T-helper 1 cell treated with Interleukin-12 subunit alpha and Interleukin-12 subunit beta and Interleukin-4 antibody, amounts not matched to agents 30 μg/mL and 1 μg/mL, for 36 hours (primary cell): ENCODE measurements around the gene CYP1A2.
"Not testable (repeated sequence)": the region's sequence is repeated elsewhere in the genome, so short reads cannot be mapped to it uniquely, and the experiment has no call there.

Source experiments
- H3K27ac Mint-ChIP-seq: one replicate; pipeline ENCODE4 v1.8.0; 2021; ENCODE audit warnings: mild to moderate bottlenecking, mixed read lengths
- H3K27me3 Mint-ChIP-seq: one replicate; pipeline ENCODE4 v1.8.0; 2021; ENCODE audit warnings: low read depth, mixed read lengths
- H3K36me3 Mint-ChIP-seq: one replicate; pipeline ENCODE4 v1.8.0; 2021; ENCODE audit warnings: low read depth, mixed read lengths
- H3K4me1 Mint-ChIP-seq: one replicate; pipeline ENCODE4 v1.8.0; 2021; ENCODE audit warnings: low read depth, mixed read lengths
- H3K4me3 Mint-ChIP-seq: one replicate; pipeline ENCODE4 v1.8.0; 2021; ENCODE audit warnings: mild to moderate bottlenecking, moderate library complexity, mixed read lengths
- H3K9me3 Mint-ChIP-seq: one replicate; pipeline ENCODE4 v1.8.0; 2021; ENCODE audit warnings: mixed read lengths

CYP1A2 gene

DNA sequence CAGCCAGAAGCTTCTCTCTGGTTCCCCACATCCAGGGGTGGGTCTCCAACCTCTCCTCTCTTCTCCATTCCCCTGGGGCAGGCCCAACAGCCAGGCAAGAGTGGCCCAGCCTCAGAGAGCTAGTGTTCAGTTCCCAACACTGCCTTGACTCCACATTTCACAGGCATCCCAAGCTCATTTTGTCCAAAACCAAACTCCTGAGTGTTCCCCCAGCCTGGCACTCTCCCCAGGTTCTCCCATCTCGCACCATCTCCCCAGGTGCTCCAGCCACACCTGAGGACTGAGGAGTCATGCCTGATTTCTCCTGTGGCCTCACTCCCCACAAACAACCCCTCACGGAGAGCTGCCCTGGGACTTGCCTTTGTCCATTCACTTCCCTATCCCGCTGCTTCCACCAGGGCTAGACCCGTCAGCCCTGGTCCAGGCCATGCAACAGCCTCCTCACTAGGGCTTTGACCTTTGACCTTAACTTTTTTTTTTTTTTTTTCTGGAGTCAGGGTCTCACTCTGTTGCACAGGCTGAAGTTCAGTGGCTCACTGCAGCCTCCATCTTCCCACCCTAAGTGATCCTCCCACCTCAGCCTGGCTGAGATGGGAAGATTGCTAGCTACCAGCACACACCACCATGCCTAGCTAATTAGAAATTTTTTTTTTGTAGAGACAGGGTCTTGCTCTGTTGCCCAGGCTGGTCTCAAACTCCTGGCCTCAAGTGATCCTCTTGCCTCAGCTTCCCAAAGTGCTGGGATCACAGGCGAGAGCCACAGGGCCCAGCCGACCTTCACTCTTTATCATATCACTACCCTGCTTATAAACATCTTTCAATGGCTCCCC, 29.3 kb downstream of the CYP1A2 start:
- Mint-ChIP-seq H3K9me3 (no peaks in the 10 kb centered on the region), H3K27ac (peak overlapping the region; percentile 98), H3K4me3 (peak overlapping the region; percentile 100), H3K4me1 (peaks cover 74% of the 10 kb centered on the region), H3K27me3 (no peaks in the 10 kb centered on the region), H3K36me3 (peaks cover 22% of the 10 kb centered on the region)

DNA sequence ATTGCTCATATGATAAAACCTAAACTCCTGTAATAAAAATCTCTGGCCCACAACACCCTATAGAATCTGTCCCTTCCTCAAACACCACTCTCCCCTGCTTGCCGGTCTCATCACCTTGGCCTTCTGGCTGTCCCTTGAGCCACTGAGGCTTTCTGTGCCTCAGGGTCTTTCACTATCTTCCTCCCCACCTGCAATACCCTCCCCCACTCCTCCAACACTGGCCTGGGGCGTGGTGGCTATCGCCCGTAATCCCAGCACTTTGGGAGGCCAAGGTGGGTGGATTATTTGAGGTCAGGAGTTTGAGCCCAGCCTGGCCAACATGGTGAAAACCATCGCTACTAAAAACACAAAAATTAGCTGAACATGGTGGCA, 29.9 kb downstream of the CYP1A2 start:
- Mint-ChIP-seq H3K36me3 (peaks cover 28% of the 10 kb centered on the region), H3K4me1 (peaks cover 70% of the 10 kb centered on the region), H3K27me3 (no peaks in the 10 kb centered on the region), H3K9me3 (no peaks in the 10 kb centered on the region), H3K27ac (peak overlapping the region; percentile 98), H3K4me3 (peak overlapping the region; percentile 100)

DNA sequence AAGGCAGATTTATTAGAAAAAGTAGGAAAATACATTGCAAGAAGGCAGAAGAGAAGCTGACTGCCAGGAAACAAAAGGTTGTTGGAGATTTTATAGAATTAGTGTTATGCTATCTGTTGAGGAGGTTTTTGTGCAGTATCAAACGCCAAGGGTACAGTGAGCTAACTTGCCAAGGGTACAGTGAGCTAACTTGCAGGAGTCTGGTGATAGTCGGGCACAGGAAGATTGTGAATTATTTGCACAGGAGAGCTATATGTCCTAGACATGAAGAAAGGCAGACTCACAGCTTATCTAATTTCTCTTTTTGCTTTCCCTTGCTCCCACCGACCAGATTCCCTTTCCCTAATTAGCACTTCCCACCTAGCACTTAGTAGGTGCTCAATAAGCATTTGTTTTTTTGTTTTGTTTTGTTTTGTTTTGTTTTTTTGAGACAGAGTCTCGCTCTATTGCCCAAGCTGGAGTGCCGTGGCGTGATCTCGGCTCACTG, 30.6 kb downstream of the CYP1A2 start:
- peak overlapping the region; percentile 98 for H3K27ac Mint-ChIP-seq
- H3K9me3 Mint-ChIP-seq: no peaks in the 10 kb centered on the region
- H3K4me1 Mint-ChIP-seq: peaks cover 64% of the 10 kb centered on the region
- peak overlapping the region; percentile 100 for H3K4me3 Mint-ChIP-seq
- peaks cover 31% of the 10 kb centered on the region for H3K36me3 Mint-ChIP-seq
- H3K27me3 Mint-ChIP-seq: no peaks in the 10 kb centered on the region

DNA sequence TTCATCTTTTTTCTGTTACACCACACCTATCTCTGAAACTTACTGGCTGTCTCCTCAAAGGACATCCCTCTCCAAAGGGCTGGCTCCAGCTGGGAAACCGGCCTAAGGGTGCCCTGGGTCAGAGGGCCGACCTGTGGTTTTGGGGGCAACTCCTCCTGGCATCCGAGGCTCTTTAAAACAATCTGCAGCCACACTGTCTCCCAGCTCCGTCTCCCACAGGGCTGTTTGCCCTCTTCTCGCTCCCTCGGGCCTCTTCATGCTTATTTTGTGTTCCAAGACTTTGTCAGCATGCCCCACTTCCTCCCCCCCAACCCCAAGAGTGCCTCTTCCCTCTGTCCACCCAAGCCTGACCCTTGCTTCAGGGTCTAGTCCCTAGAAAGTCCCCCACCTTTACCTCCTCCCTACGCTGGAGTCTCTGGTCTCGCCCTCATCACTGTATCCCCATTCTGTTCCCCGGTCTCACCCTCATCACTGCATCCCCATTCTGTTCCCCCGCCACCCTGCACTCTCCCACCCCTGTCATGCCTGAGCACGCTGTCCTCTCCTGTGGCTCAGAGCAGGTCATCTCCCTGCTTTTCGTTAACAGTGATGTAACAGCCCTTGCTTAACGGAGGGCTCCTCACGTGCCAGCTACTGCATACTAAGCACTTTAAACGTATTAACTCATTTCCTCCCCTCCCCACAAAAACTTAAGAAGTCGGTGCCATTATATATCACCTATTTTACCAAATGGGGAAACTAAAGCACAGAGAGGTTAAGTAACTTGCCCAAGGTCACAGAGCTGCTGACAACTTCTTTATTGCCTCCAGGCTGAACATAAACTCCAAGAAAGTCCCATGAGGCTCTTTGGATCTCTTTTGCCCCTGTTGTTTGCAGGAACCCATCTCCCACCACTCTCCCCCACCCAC, 32.1 kb downstream of the CYP1A2 start:
- Mint-ChIP-seq H3K4me3 (peak overlapping the region; percentile 100), H3K27me3 (no peaks in the 10 kb centered on the region), H3K9me3 (no peaks in the 10 kb centered on the region), H3K4me1 (peaks cover 60% of the 10 kb centered on the region), H3K36me3 (peaks cover 43% of the 10 kb centered on the region), H3K27ac (peak overlapping the region; percentile 98)

DNA sequence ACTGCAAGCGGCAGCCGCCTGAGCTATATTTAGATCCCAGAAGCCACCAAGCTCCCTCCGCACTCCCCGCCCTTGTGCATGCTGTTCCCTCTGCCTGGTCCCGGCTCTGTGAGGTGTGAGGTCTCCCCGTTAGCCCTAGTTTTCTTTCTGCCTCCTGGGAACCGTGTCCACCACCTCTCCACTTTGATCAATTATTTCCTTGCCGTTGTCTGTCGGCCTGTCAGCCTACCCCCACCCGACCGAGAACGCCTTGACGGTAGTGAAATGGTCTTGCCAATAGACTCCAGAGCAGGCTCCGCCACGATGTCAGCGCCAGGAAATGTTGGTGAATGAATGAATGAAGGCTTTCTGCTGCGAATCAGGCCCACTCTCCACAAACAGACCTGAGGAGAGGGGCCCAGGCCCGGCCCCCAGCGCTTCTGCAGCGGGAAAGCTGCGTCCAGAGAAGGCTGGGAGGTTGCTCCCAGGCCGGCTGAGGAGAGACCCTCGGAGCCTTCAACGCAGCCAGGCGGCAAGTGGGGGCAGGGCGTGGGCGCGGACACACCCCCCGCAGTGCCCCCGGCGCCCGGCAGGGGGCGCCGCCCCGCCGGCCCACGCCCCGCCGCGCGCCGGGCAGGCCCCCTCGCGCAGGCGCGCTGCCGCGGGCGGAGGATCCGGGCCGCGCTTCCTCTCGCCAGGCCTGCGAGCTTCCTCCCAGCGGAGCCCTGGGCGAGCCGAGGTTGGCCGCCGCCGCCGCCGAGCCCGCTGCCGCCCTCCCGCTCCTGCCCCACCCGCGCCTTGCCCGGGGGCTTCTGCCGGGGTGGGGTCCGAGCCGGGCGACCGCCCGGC, 33.0 kb downstream of the CYP1A2 start, which contains the start of gene CSK:
TSS of gene CSK (plus strand) at position 650 of the 828 bp plus-strand sequence. CDS start 16,218 bp downstream, outside the sequence.
- H3K27me3 Mint-ChIP-seq: no peaks in the 10 kb centered on the region
- H3K27ac Mint-ChIP-seq: peak within 1 kb of the TSS; percentile 98
- H3K36me3 Mint-ChIP-seq: peaks cover 46% of the 10 kb centered on the region
- H3K4me1 Mint-ChIP-seq: peaks cover 58% of the 10 kb centered on the region
- H3K9me3 Mint-ChIP-seq: no peaks in the 10 kb centered on the region
- H3K4me3 Mint-ChIP-seq: peak within 1 kb of the TSS; percentile 100

DNA sequence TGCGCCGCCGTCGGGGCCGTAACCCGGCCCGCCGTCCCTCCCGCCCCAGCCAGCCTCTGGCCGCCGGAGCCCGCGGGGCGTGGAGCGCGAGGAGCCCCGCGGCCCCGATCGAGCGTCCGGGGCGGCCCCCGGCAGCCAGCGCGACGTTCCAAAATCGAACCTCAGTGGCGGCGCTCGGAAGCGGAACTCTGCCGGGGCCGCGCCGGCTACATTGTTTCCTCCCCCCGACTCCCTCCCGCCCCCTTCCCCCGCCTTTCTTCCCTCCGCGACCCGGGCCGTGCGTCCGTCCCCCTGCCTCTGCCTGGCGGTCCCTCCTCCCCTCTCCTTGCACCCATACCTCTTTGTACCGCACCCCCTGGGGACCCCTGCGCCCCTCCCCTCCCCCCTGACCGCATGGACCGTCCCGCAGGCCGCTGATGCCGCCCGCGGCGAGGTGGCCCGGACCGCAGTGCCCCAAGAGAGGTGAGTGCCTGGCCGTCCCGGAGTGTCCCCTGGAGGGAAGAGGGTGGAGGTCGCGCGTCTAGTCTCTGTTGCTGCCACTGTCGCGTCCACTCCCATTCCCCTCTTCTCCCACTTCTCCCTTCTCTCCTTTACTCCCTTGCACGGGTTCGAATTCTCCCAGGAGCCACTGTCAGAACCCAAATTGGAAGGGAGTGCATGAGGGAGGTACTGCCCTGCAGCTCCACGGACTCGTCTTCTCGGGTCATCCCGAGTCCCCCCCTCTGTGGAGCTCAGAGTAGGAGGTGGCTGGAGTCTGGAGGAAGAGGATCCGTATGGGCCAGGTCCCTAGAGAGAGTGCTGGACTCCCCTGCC, 33.8 kb downstream of the CYP1A2 start:
- peak overlapping the region; percentile 93 for H3K4me3 Mint-ChIP-seq
- peaks cover 55% of the 10 kb centered on the region for H3K4me1 Mint-ChIP-seq
- H3K36me3 Mint-ChIP-seq: peaks cover 45% of the 10 kb centered on the region
- H3K9me3 Mint-ChIP-seq: no peaks in the 10 kb centered on the region
- H3K27ac Mint-ChIP-seq: peak overlapping the region; percentile 88
- H3K27me3 Mint-ChIP-seq: no peaks in the 10 kb centered on the region

DNA sequence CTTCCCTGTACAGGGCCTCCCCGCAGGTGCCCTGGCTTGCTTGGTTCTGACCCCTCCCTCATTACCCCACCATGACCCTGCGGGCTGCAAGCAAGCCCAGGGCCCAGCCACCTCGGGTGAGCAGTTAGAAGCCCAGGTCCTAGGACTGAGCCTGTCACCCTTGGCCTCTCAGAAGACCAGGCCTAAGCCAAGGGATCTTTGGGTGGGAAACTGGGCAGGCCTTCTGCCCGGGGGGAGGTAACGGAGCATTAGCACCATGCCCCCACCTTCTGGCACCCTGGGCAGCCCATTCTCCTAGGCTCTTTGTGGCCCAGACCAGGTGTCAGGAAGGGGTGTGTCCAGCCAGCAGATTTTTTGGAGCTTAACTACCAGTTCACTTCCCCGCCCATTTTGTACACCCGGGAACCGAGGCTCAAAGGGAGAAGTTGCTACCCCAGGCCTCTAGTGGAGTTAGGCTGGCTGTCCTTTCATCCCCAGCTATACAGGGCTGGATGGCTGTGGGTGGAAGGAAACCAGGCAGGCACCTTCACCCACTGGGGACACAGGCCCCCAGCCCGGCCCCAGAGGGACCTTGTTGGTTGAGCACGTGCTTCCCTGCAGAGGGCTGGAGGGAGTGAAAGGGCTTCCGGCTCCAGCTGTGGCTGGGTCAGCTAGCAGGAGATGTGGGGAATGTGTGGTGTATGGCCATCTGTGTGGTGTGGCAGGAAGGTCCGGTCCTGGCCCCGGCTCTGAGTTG, 34.6 kb downstream of the CYP1A2 start:
- no peaks in the 10 kb centered on the region for H3K27me3 Mint-ChIP-seq
- H3K9me3 Mint-ChIP-seq: no peaks in the 10 kb centered on the region
- peaks cover 55% of the 10 kb centered on the region for H3K4me1 Mint-ChIP-seq

DNA sequence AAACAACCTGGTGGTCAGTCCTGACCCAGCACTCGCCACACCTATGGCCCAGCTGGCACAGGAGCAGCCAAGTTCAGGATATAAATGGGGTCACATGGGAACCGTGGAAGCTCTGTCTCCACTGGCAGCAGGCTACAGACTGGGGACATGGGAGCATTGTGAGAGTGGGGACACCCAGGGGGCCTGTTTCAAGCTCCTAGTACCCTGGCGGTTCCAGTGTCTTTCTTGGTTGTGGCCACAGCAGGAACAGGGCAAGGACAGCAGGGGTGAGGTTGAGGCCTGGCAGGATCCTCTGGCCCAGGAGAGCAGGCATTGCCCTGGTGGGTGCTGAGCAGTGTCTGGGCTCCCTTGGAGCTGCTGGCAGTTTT, 35.1 kb downstream of the CYP1A2 start:
- Mint-ChIP-seq H3K27ac (peak overlapping the region; percentile 88), H3K27me3 (no peaks in the 10 kb centered on the region)

More for the DNA sequence above, 34.6 kb downstream of the CYP1A2 start:
- peaks cover 50% of the 10 kb centered on the region for H3K36me3 Mint-ChIP-seq
- peak overlapping the region; percentile 93 for H3K4me3 Mint-ChIP-seq
- H3K27ac Mint-ChIP-seq: peak overlapping the region; percentile 88

DNA sequence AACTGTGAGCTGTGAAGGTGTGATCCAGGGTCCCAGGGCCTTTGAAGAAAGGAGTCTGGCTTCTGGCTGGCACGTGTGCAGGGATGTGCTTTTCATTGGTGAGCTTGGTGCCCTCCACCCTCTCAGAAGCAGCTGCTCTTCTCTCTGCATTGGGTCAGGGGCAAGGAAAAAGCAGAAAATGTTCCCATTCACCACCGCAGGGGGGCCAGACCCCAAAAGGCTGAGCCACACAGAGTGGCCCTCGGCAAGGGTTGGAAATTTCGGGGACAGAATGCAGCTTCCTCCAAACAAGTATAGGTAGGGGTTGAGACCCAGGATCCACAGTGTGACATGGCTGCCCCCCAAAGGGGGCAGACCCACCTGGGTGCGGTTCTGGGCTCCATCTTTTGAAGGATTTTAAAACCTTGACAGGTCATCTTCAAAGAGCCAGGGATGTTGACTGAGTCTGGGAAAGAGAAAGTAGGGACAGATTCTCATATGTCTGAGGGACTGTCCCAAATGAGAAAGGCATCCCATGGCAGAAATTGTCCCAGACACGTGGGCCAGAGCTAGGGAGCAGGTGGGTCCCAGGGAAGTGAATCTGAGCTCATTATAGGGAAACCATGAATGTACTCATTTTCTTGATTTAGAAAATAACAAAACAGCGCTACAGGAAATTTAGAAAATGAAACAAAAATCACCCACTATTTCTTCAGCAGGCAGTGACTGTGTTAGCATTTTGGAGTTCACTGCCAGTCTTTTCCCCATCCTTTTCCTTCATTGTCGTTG, 36.0 kb downstream of the CYP1A2 start:
- Mint-ChIP-seq H3K9me3 (no peaks in the 10 kb centered on the region), H3K36me3 (peaks cover 58% of the 10 kb centered on the region), H3K4me3 (peak overlapping the region; percentile 93), H3K4me1 (peaks cover 52% of the 10 kb centered on the region), H3K27ac (peak overlapping the region; percentile 99), H3K27me3 (no peaks in the 10 kb centered on the region)

More for the DNA sequence above, 35.1 kb downstream of the CYP1A2 start:
- Mint-ChIP-seq H3K36me3 (peaks cover 52% of the 10 kb centered on the region), H3K4me3 (peak overlapping the region; percentile 93), H3K9me3 (no peaks in the 10 kb centered on the region), H3K4me1 (peaks cover 53% of the 10 kb centered on the region)

DNA sequence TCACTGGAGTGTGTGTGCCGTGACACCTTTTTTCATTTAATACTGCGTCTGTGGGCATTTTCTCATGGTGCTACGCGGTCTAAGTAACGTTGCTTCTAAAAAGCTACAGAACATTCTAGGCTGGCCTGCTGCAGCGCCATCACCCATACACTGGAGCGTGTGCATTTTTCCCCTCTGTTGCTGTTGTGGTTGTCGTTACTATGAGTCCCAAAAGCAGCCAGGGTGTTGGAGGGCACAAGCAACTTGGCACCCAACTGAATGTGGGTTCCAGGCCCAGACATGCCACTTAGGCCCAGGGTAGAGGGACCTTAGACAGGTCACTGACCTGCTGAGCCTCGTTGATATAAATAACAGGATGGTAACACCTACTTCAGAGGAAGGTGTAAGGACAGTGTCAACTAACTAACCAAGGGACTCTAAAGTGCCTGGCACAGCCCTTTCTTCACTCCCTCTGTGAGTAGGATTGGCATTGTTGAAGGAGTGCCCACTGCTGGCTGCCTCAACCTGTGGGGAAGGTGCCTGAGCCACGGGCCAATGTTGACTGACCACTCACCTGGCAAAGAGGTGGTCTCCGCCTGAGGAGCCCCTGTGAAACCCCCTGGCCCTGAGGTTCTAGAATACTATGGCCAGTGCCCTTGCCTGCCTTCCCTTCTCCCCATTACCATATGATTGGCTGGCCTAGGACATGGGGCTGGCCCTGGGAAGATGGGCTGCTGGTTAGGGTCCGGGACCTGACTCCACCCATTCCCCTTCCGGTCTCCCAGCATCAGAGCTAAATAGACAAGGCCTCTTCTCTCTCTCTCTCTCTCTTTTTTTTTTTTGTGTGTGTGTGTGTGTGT, 36.8 kb downstream of the CYP1A2 start:
- H3K27me3 Mint-ChIP-seq: no peaks in the 10 kb centered on the region
- H3K9me3 Mint-ChIP-seq: no peaks in the 10 kb centered on the region
- peak overlapping the region; percentile 93 for H3K4me3 Mint-ChIP-seq
- peaks cover 48% of the 10 kb centered on the region for H3K4me1 Mint-ChIP-seq
- H3K36me3 Mint-ChIP-seq: peaks cover 63% of the 10 kb centered on the region
- peak overlapping the region; percentile 99 for H3K27ac Mint-ChIP-seq

DNA sequence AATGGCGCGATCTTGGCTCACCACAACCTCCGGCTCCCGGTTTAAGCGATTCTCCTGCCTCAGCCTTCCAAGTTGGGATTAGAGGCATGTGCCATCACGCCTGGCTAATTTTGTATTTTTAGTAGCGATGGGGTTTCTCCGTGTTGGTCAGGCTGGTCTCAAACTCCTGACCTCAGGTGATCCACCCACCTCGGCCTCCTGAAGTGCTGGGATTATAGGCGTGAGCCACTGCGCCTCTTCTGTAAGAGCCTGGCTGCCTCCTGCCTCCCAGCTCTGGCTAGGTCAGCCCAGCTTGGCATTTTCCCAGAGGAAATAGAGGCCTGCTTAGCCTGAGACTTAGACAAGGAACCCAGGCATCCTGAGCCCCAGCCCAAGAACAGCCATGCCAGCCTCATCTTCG, 37.4 kb downstream of the CYP1A2 start:
- H3K27me3 Mint-ChIP-seq, H3K9me3 Mint-ChIP-seq: not testable (repeated sequence)
- peak overlapping the region; percentile 99 for H3K27ac Mint-ChIP-seq
- H3K4me1 Mint-ChIP-seq: peaks cover 47% of the 10 kb centered on the region
- H3K4me3 Mint-ChIP-seq: peak overlapping the region; percentile 93
- H3K36me3 Mint-ChIP-seq: peaks cover 64% of the 10 kb centered on the region
